GM08714 (cell line): ENCODE results near the gene SLC16A1.
"Not testable (repeated sequence)": the region's sequence is repeated elsewhere in the genome, so short reads cannot be mapped to it uniquely, and the experiment has no call there.

ENCODE experiments used
- H3K4me3 ChIP-seq: fragments of 200-500 bp; sonication (Bioruptor generic); 2 replicates; pipeline ENCODE4 v1.5.1; 2014; ENCODE audit warnings: mild to moderate bottlenecking, low read length, inconsistent platforms
- ZNF274 ChIP-seq: IDR thresholded peaks from 2 replicates; pipeline ENCODE4 v1.6.1; 2012; ENCODE audit warnings: mild to moderate bottlenecking, low read depth, low read length

SLC16A1 gene

DNA sequence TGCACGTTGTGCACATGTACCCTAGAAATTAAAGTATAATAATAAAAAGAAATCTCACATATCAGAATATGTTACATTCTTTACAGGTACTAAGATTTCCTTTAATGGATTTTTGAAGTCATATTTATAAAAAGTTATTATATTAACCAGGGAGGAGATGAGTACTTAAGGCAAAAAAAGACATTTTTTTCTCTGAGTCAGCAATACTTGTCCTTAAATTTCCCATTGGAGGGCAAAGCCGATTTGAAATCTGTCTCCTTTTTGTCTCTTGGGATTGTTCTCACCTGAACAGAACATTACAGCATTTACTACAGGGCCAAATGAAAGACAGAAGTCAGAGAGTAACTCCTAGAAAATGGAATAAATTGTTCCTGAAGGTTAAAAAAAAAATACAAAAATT is 26.3 kb upstream of the SLC16A1 start:
- no peak for TF ChIP-seq ZNF274
- no peak overlapping the region for H3K4me3 ChIP-seq

DNA sequence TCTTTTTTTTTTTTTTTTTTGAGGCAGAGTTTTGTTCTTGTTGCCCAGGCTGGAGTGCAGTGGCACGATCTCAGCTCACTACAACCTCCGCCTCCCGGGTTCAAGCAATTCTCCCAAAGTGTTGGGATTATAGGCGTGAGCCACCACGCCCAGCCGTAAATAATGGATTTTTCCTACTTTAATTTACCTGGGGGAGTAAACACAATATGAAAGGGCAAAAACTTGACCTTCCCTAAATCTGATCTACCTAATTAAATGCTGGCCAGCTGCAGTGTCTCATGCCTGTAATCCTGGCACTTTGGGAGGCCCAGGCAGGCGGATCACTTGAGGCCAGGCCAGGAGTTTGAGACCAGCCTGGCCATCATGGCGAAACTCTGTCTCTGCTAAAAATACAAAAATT is 25.8 kb upstream of the SLC16A1 start:
- H3K4me3 ChIP-seq, result not testable (repeated sequence)

DNA sequence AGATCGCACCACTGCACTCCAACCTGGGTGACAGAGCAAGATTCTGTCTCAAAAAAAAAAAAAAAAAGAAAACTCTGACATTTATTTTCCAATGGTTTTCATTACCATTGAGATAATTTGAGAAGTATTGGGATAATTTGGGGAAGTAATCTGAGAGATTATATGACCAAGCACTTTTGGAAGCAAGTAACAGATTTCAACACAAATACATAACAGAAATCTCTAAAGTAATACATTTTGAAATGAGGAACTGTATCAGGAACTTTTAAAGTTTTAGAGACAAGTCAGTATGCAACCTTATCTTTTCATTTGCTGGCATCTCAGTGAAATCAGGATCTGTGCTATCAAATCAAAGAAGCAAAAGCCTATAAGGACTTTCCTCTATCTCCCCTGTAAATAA is 25.4 kb upstream of the SLC16A1 start:
- no peak for TF ChIP-seq ZNF274
- no peak overlapping the region for H3K4me3 ChIP-seq

DNA sequence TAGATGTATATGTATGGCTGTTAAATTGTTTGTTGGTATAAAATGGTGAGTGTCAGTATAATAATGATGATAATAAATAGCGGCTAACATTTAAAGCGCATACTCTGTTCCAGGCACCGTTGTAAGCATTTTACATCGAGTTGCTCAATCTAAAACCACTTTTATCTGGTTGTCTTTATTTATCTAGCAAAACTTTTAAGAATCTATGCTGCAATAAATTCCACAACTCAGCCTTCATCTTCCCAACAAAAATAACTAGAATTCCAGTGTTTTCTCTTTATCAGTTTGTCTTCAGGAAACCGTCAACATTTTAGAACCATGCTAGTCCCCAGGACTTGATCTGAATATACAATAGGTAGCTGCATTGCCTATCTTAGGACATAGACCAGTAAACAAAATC is 19.3 kb upstream of the SLC16A1 start:
- H3K4me3 ChIP-seq, result no peak overlapping the region
- TF ChIP-seq ZNF274, result no peak

DNA sequence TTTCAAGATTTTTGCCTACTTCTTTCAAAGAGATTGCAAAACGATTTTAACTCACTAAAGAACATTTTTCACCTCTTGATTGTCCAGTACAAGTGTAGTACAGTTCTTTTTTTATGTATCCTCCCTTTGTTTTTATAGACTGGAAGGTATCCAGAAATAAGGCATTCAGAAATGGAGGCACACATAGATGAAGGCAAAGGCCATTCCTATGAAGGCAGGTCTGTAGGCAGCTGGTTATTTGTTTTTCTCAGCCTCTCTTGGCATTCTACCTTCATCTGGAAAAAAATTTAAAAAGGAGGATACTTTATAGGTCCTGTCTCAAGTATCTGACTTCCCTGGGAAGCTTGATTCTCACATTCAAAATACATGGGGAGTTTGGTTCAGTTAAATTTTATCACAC is 18.6 kb upstream of the SLC16A1 start:
- H3K4me3 ChIP-seq, result no peak overlapping the region
- TF ChIP-seq ZNF274, result no peak

DNA sequence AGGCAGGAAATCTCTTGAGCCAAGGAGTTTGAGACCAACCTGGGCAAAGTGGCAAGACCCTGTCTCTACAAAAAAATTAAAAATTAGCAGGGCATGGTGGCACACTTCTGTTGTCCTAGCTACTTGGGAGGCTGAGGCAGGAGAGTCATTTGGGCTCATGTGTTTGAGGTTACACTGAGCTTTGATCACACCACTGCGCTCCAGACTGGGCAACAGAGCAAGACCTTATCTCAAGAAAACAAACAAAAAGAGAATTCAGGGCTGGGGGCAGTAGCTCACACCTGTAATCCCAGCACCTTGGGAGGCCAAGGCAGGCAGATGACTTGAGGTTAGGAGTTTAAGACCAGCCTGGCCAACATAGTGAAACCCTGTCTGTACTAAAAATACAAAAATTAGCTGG is 17.8 kb upstream of the SLC16A1 start:
- no peak for TF ChIP-seq ZNF274
- no peak overlapping the region for H3K4me3 ChIP-seq

DNA sequence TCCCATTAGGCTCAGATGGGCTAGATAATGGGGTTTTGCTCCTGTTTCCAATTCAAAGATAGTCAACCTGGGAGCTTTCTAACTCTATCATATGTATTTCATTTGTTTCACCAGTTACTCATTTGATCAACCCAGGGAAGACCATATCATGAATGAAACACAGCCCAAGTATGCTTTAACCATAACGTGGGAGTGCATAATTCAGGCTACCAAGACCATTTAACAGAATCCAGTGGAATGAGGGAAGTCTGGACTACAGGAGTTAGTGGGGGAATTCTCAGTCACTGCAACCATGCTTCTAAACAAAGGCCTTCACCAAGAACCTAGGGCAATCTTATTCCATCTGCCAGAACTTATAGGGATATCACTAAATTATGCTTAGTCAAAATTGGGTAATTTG is 15.0 kb upstream of the SLC16A1 start:
- no peak for TF ChIP-seq ZNF274
- H3K4me3 ChIP-seq, result no peak overlapping the region

DNA sequence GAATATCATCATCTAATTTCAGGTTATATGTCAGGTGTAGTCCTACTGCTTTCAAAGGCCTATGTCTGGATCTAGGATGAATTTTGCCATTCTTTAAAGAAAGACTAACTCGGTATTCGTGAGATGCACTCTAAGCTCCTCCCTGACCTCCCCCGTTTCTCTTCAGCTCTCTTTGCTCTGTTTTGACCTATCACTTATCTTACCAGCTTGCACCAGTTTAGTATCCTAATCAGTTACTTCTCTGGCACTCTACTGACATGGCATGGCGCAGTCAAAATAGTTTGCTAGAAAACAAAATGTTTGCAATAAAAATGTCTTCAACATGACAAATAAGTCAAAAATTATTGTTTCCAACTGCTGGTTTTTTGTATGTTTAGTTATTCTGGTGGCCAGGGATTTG is 8.4 kb upstream of the SLC16A1 start:
- no peak for TF ChIP-seq ZNF274
- H3K4me3 ChIP-seq, result no peak overlapping the region

DNA sequence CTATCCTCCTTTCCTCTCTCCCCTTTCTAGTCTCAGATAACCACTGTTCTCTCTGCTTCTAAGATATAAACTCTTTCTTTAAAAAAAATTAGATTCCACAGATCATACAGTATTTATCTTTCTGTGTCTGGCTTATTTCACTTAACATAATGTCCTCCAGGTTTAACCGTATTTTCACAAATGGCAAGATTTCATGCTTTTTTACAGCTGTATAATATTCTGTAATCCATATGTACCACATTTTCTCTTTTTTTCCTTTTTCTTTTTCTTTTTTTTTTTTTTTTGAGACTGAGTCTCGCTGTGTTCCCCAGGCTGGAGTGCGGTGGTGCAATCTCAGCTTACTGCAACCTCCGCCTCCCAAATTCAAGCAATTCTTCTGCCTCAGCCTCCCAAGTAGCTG is 5.1 kb upstream of the SLC16A1 start:
- TF ChIP-seq ZNF274, result no peak
- H3K4me3 ChIP-seq, result no peak overlapping the region

DNA sequence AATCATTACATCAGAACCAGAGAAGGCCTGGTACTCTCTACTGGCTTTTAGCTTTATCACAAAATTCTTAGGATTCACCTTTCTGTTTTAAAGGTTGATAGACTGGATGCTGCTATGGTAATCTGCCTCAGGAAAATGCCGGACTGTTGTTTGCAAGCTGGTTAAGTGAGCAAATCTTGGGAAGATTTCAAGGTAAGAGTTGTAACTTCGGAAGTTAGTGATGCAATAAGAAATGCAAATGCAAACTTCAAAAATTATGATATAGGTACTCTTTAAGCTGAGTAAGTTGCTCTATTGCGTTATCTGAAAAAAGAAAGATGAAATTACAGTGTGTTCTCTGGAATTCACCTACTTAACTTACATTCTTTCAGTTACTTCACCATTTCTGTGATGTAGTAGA is 4.4 kb upstream of the SLC16A1 start:
- no peak for TF ChIP-seq ZNF274
- H3K4me3 ChIP-seq, result no peak overlapping the region

DNA sequence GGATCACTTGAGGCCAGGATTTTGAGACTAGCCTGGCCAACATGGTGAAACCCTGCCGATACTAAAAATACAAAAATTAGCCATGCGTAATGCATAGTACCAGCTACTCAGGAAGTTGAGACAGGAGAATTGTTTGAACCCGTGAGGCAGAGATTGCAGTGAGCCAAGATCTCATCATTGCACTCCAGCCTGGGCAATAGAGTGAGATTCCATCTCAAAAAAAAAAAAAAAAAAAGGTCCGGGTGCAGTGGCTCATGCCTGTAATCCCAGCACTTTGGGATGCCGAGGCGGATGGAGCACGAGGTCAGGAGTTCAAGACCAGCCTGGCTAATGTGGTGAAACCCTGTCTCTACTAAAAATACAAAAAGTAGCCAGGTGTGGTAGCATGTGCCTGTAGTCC is 2.2 kb upstream of the SLC16A1 start:
- peak overlapping the region; percentile 77 for H3K4me3 ChIP-seq

DNA sequence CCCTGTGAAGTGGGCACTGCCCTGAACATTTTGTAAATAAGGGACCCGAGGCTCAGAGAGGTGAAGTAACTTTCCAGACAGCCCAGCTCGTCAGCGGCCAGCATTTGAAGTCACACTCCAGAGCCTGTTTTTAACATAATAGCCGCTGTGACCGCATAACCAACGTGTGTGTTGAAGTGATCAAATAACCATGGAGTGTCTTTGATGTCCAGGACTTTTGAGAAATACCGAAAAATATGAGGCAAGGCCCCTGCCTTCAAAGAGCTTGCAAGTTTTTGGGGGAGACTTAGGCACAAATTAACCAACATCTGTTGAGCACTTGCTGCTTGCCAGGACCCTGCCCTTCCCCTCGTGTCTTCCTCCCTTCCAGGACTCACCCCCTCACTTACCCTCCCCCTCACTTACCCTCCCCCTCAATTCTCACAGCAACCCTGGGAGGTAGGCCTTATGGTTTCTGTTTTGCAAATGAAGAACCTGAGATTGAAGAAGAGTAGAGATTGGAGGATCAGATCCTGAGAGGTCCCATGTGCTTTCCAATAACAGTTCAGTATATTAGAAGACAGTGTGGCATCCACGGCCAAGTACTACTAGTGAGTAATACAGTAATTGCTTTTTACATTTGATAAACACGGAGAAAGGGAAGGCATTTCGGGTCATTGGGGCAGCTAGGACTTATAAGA is 1.3 kb upstream of the SLC16A1 start:
- peak overlapping the region; percentile 77 for H3K4me3 ChIP-seq
- no peak for TF ChIP-seq ZNF274

DNA sequence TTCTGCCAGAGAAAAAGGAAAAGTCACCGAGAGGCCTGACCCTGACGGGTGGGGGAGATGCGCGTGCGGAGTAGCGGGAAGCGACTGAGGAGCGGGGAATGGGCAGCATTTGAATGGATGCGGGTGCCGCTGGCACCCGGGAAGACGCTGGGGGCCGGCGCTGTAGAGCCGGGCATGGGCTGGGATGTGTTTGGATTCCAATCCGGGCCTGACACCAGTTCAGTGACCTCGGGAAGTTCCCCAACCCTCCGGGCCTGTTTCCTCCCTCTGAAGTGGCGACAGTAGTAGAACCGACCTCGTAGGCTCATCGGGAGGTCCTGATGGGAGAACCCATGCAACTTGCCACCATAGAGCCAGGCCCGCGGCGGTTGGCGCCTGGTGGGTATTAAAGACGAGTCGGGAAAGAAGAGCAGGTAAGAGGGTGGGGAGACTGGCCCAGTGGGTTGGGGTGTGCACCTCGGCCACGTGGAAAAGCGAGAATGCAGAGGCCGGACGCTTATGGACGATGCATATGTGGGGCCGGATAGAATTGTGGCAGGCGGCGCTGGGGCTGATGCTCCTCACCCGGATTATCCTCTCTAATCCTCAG is 642 bp upstream of the SLC16A1 start:
- H3K4me3 ChIP-seq, result peak overlapping the region; percentile 77
- TF ChIP-seq ZNF274, result no peak

DNA sequence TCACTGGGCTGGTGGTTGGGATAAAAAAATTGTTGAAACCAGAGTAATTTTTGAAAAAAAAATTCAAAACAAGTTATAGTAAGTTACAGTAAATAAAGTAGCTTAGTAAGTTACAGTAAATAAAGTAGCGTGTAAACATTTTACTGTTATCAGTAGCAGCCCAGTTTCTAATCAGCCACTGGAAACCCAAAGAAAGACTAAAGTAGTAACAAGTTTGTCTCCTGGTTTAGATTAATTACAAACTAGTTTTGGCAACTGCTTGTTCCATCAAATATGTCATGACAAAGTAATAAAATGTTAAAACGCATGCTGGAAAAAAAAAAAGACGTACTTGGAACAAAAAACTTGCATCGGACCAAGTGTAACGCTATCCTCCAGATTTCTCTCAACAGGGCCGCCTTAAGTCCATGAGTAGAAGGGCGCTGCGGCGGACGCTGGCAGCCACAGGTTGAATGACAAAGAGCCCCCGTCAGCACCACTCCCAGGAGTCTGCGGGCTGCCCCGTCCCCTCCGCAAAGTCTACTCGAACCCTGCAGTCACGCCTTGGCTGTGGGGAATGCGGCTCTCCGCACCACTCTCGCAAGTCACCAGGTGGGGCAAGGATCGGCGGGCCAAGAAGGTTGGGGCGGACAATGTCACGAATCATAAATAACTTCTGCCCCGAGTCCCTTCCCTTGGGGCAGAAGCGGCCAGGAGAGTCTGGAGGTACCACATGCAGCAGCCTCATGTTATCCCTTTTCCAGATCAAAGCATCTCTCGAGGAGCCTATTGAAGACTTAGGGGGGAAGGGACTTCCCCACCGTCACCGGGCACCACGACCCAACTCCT is 837 bp downstream of the SLC16A1 start:
- peak overlapping the region; percentile 86 for H3K4me3 ChIP-seq
- no peak for TF ChIP-seq ZNF274

DNA sequence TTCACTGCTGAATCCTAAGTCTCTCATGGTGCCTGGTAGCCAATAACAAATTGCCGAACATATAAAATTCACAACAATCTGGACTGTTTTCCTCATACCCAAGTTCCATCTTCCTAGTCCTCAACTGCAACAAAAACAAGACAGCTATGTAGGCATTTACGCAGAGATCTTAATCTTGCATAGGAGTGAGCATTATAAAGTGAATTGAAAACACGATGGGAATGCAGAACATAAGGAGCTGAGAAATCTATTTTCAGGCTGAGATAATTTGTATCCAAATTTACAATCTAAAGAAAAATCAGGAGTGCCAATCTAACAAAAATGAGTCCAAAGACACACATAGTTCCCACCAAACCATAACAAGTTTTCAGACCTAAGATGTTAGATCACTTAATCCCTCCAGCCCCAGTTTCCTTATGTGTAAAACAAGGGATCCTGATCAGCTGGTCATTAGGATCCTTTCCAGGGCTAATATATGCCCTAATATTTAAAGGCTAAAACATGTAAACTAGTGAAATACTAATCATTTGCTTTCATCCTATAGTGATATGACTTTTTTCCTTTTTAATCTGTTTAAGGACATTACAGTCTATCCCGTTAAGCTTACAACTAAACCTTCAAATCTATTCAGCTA is 1.9 kb downstream of the SLC16A1 start:
- no peak for TF ChIP-seq ZNF274
- peak overlapping the region; percentile 86; the same call in 1 of the 2 replicates for H3K4me3 ChIP-seq
